ENCODE results near the gene OR51B5. TPM values are rescaled to one million over a fixed set of nuclear protein-coding genes. Genes with fewer than 3 reads are reported as not detected.

OR51B5 gene
- total RNA-seq, 1 donor from 2014 or later, result not detected

GRCh38 chr11:5351208-5351607 lies 7.9 kb upstream of the OR51B5 start, which contains the start of gene OR51B6:
Gene OR51B6, plus strand, starts transcription at chr11:5351508. Its CDS starts 0 bp downstream, at chr11:5351508.
- Mint-ChIP-seq H3K27ac (no peak within 1 kb of the TSS), H3K27me3 (ENCODE audit: insufficient read depth, low read depth) (no peaks in the 10 kb centered on the region), H3K4me1 (peaks cover 3% of the 10 kb centered on the region), H3K9me3 (no peaks in the 10 kb centered on the region), H3K4me3 (no peak within 1 kb of the TSS), H3K36me3 (no peaks in the 10 kb centered on the region)
- H3K9me3 ChIP-seq (ENCODE audit: low read depth), result no peaks in the 10 kb centered on the region
- no peak within 1 kb of the TSS for H2AFZ ChIP-seq (replicated peaks)
- no peaks in the 10 kb centered on the region for H3K79me2 ChIP-seq (ENCODE audit: low read depth)
- H3K4me1 ChIP-seq, result no peaks in the 10 kb centered on the region
- H3K9ac ChIP-seq, result no peak within 1 kb of the TSS
- H3K4me2 ChIP-seq, result no peak within 1 kb of the TSS
- no peaks in the 10 kb centered on the region for H3F3A ChIP-seq (ENCODE audit: low read depth)
- no peaks in the 10 kb centered on the region for H4K20me1 ChIP-seq (ENCODE audit: low read depth)
- H3K27ac ChIP-seq, result no peak within 1 kb of the TSS
- H3K36me3 ChIP-seq, result no peaks in the 10 kb centered on the region
- no peak within 1 kb of the TSS for H3K4me3 ChIP-seq
- no peak for DNase-seq (ENCODE audit: low spot score)
- no peaks in the 10 kb centered on the region for H3K27me3 ChIP-seq
- TF ChIP-seq EZH2phosphoT487 (IDR thresholded peaks at IDR 0.05), result no peak
- TF ChIP-seq, protein P1, sequence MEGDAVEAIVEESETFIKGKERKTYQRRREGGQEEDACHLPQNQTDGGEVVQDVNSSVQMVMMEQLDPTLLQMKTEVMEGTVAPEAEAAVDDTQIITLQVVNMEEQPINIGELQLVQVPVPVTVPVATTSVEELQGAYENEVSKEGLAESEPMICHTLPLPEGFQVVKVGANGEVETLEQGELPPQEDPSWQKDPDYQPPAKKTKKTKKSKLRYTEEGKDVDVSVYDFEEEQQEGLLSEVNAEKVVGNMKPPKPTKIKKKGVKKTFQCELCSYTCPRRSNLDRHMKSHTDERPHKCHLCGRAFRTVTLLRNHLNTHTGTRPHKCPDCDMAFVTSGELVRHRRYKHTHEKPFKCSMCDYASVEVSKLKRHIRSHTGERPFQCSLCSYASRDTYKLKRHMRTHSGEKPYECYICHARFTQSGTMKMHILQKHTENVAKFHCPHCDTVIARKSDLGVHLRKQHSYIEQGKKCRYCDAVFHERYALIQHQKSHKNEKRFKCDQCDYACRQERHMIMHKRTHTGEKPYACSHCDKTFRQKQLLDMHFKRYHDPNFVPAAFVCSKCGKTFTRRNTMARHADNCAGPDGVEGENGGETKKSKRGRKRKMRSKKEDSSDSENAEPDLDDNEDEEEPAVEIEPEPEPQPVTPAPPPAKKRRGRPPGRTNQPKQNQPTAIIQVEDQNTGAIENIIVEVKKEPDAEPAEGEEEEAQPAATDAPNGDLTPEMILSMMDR (IDR thresholded peaks at IDR 0.05), result no peak
- no peak for TF ChIP-seq EZH2 (IDR thresholded peaks at IDR 0.05)

DNA sequence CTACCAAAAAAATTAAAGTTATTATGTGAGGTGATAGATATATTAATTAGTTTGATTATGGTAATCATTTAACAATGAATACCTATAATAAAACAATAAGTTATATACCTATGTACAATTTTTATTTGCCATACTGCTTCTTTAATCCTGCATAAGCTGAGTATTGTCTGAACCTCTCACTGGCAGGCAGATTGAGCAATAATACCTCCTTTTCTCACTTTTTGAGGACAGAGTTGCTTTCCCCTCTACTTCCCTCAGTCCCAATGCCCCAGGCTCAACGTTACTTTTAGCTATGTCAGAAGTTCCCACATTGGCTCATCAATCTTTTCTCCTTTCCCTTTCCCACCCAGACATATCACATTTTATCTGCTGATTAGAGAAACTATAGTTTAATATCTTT lies 6.2 kb upstream of the OR51B5 start:
- TF ChIP-seq EZH2 (IDR thresholded peaks at IDR 0.05) (no peak), EZH2phosphoT487 (IDR thresholded peaks at IDR 0.05) (no peak)
- TF ChIP-seq, protein P1 (IDR thresholded peaks at IDR 0.05), result no peak
- no peaks in the 10 kb centered on the region for H4K20me1 ChIP-seq (ENCODE audit: low read depth)
- H3K36me3 Mint-ChIP-seq, result no peaks in the 10 kb centered on the region
- peaks cover 3% of the 10 kb centered on the region for H3K4me1 Mint-ChIP-seq
- H3K27me3 Mint-ChIP-seq (ENCODE audit: insufficient read depth, low read depth), result no peaks in the 10 kb centered on the region
- H3K4me2 ChIP-seq, result no peak overlapping the region
- H3K27ac Mint-ChIP-seq, result no peak overlapping the region
- H3F3A ChIP-seq (ENCODE audit: low read depth), result no peaks in the 10 kb centered on the region
- H3K36me3 ChIP-seq, result no peaks in the 10 kb centered on the region
- H2AFZ ChIP-seq (replicated peaks), result no peak overlapping the region
- H3K79me2 ChIP-seq (ENCODE audit: low read depth), result no peaks in the 10 kb centered on the region
- H3K4me3 ChIP-seq, result no peak overlapping the region
- no peaks in the 10 kb centered on the region for H3K4me1 ChIP-seq
- H3K9ac ChIP-seq, result no peak overlapping the region
- no peak overlapping the region for H3K27ac ChIP-seq
- no peak for DNase-seq (ENCODE audit: low spot score)
- no peaks in the 10 kb centered on the region for H3K9me3 Mint-ChIP-seq
- H3K9me3 ChIP-seq (ENCODE audit: low read depth), result no peaks in the 10 kb centered on the region
- H3K4me3 Mint-ChIP-seq, result no peak overlapping the region
- no peaks in the 10 kb centered on the region for H3K27me3 ChIP-seq

- no peaks in the 10 kb centered on the region for H3K36me3 Mint-ChIP-seq
- Histone ChIP-seq H3K9ac (no peak overlapping the region), H3K27ac (no peak overlapping the region), H3K9me3 (ENCODE audit: low read depth) (no peaks in the 10 kb centered on the region), H3K27me3 (no peaks in the 10 kb centered on the region), H4K20me1 (ENCODE audit: low read depth) (no peaks in the 10 kb centered on the region), H3F3A (ENCODE audit: low read depth) (no peaks in the 10 kb centered on the region), H3K4me2 (no peak overlapping the region), H3K79me2 (ENCODE audit: low read depth) (no peaks in the 10 kb centered on the region), H3K36me3 (no peaks in the 10 kb centered on the region), H3K4me1 (no peaks in the 10 kb centered on the region), H3K4me3 (no peak overlapping the region), H2AFZ (replicated peaks) (no peak overlapping the region)
- no peaks in the 10 kb centered on the region for H3K9me3 Mint-ChIP-seq
- H3K27me3 Mint-ChIP-seq (ENCODE audit: insufficient read depth, low read depth), result no peaks in the 10 kb centered on the region
- peaks cover 3% of the 10 kb centered on the region for H3K4me1 Mint-ChIP-seq
- no peak overlapping the region for H3K4me3 Mint-ChIP-seq
- no peak overlapping the region for H3K27ac Mint-ChIP-seq
- DNase-seq (ENCODE audit: low spot score), result no peak
- TF ChIP-seq EZH2 (IDR thresholded peaks at IDR 0.05), result no peak
- TF ChIP-seq, protein P1 (IDR thresholded peaks at IDR 0.05), result no peak
- TF ChIP-seq EZH2phosphoT487 (IDR thresholded peaks at IDR 0.05), result no peak
These were observed 5.3 kb upstream of the OR51B5 start for GRCh38 chr11:5348551-5349194.

All from neural progenitor cell (in vitro differentiated cells).